ENCODE data around the gene PLA2G4A.

The PLA2G4A gene

GRCh38 chr1:186834399-186834958 lies 5.7 kb downstream of the PLA2G4A start:
- no peak for DNase-seq (ENCODE audit: low read depth in 2 of 2)

- no peak for DNase-seq (ENCODE audit: low read depth in 2 of 2)
Measured at GRCh38 chr1:186835448-186835847, 6.7 kb downstream of the PLA2G4A start.

GRCh38 chr1:186837806-186838205 lies 9.1 kb downstream of the PLA2G4A start:
- no peak for DNase-seq (ENCODE audit: low read depth in 2 of 2)

GRCh38 chr1:186838380-186839040 lies 9.8 kb downstream of the PLA2G4A start:
- no peak for DNase-seq (ENCODE audit: low read depth in 2 of 2)

- no peak for DNase-seq (ENCODE audit: low read depth in 2 of 2)
Measured at GRCh38 chr1:186839041-186839400, 10.3 kb downstream of the PLA2G4A start.

- no peak for DNase-seq (ENCODE audit: low read depth in 2 of 2)
Measured at GRCh38 chr1:186841599-186841998, 12.8 kb downstream of the PLA2G4A start.

GRCh38 chr1:186842547-186842946 lies 13.8 kb downstream of the PLA2G4A start:
- DNase-seq (ENCODE audit: low read depth in 2 of 2), result no peak

GRCh38 chr1:186843226-186843625 lies 14.5 kb downstream of the PLA2G4A start:
- DNase-seq (ENCODE audit: low read depth in 2 of 2), result no peak

- no peak for DNase-seq (ENCODE audit: low read depth in 2 of 2)
Measured at GRCh38 chr1:186843931-186844330, 15.2 kb downstream of the PLA2G4A start.

GRCh38 chr1:186845576-186846210 lies 16.9 kb downstream of the PLA2G4A start:
- DNase-seq (ENCODE audit: low read depth in 2 of 2), result no peak

- DNase-seq (ENCODE audit: low read depth in 2 of 2), result no peak
Measured at GRCh38 chr1:186848509-186849130, 19.9 kb downstream of the PLA2G4A start.

- DNase-seq (ENCODE audit: low read depth in 2 of 2), result no peak
Measured at GRCh38 chr1:186849271-186849671, 20.5 kb downstream of the PLA2G4A start.

- DNase-seq (ENCODE audit: low read depth in 2 of 2), result no peak
Measured at GRCh38 chr1:186849826-186850225, 21.1 kb downstream of the PLA2G4A start.

GRCh38 chr1:186854102-186854501 lies 25.4 kb downstream of the PLA2G4A start:
- DNase-seq (ENCODE audit: low read depth in 2 of 2), result no peak

GRCh38 chr1:186858923-186859322 lies 30.2 kb downstream of the PLA2G4A start:
- no peak for DNase-seq (ENCODE audit: low read depth in 2 of 2)

- DNase-seq (ENCODE audit: low read depth in 2 of 2), result no peak
Measured at GRCh38 chr1:186859995-186860394, 31.2 kb downstream of the PLA2G4A start.

- DNase-seq (ENCODE audit: low read depth in 2 of 2), result no peak
Measured at GRCh38 chr1:186864296-186864695, 35.5 kb downstream of the PLA2G4A start.

- no peak for DNase-seq (ENCODE audit: low read depth in 2 of 2)
Measured at GRCh38 chr1:186865253-186865652, 36.5 kb downstream of the PLA2G4A start.

- DNase-seq (ENCODE audit: low read depth in 2 of 2), result no peak
Measured at GRCh38 chr1:186865857-186866256, 37.1 kb downstream of the PLA2G4A start.

GRCh38 chr1:186869526-186870228 lies 40.9 kb downstream of the PLA2G4A start:
- no peak for DNase-seq (ENCODE audit: low read depth in 2 of 2)

- DNase-seq (ENCODE audit: low read depth in 2 of 2), result no peak
Measured at GRCh38 chr1:186871784-186872183, 43.0 kb downstream of the PLA2G4A start.

GRCh38 chr1:186872291-186872690 lies 43.5 kb downstream of the PLA2G4A start:
- DNase-seq (ENCODE audit: low read depth in 2 of 2), result no peak
